GM12878 (cell line): Measurements from ENCODE around the gene PPP1R15A.

ENCODE experiments used
- CTCF ChIP-seq, 3 experiments: IDR thresholded peaks in 2 of 3; conservative IDR thresholded peaks in 1 of 3; 2 replicates each; pipeline ENCODE4 v1.5.1; 2011; ENCODE audit warnings: low read depth in 3 of 3, low read length in 3 of 3, mild to moderate bottlenecking in 3 of 3, control low read depth in 2 of 3, moderate library complexity in 2 of 3, inconsistent platforms in 1 of 3, mixed read lengths in 1 of 3; ENCODE audit not compliant: control insufficient read depth in 2 of 3, insufficient read depth in 1 of 3; ENCODE audit errors: extremely low read depth in 1 of 3
- ESRRA ChIP-seq: IDR thresholded peaks from 2 replicates; pipeline ENCODE4 v1.6.1; 2012; ENCODE audit warnings: mild to moderate bottlenecking, low read length, improper control_type of control experiment
- NKRF ChIP-seq: fragments of 450-650 bp; conservative IDR thresholded peaks from 2 replicates; pipeline ENCODE4 v1.6.1; 2017; ENCODE audit warnings: mild to moderate bottlenecking, moderate library complexity

- TF ChIP-seq ESRRA (no peak), NKRF (no peak), CTCF (IDR thresholded peaks at IDR 0.05 in 2 of 3, conservative IDR thresholded peaks at IDR 0.05 in 1 of 3; ENCODE audit: control insufficient read depth in 2 of 3, extremely low read depth in 1 of 3, insufficient read depth in 1 of 3, low read depth in 3 of 3, low read length in 3 of 3) (no peak)
These were observed 18.3 kb downstream of the PPP1R15A start for GRCh38 chr19:48890551-48890950.
